HG02884 (cell line): ENCODE measurements around the gene SMYD2.

Experiments used
- ATAC-seq: cut with Tn5 transposase; IDR thresholded peaks from one replicate; pipeline ENCODE4 v1.9.1; 2021; ENCODE audit warnings: mild to moderate bottlenecking, moderate library complexity; ENCODE audit not compliant: unreplicated experiment

The SMYD2 gene

DNA sequence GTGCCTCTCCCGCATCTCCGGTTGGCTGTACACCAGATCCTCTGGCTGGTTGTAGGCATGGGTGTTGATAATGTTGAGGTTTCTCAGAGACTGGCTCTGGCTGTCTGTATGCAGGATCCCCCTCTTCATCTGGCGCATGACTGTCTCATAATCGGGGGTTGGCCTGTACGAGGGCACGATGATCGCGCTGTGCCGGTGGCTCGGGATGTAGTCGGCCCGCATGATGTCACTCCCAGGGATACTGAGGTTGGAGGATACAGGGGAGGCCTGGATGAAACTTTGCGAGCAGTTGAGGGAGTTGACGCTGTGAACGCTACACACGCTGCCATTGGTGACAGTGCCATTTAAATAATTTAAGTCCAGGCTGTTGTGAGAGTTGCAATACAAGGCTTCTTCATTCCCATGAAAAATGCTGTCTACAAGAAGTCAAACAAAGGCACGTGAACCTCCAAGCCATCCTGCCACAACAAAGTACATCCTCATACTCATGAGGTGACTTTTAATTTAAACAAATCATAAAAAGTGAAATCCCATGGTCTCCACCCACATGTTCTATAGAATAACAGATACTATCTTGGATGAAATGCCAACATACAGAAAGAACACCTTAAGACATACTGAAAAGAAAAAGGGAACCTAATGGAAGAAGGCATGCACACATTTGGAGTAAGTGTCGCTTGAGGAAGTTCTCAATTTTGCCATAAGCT is 103.6 kb downstream of the SMYD2 start:
- ATAC-seq = no peak

DNA sequence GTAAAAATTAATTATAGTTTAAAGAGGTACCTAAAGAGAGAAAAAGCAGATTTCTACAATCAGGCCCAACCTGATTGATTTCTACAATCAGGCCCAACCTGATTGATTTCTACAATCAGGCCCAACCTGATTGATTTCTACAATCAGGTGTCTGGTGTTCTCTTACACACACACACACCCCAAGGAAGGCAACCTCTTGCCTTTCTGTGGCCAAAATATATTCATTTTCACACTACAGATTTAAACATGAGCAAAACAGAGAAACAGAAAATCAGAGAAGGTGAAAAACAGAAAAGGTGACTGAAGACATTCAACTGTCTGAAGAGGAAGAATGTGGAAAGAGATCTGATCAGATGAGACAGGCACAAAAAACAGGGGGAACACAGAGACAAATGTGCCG is 104.5 kb downstream of the SMYD2 start:
- ATAC-seq = no peak

DNA sequence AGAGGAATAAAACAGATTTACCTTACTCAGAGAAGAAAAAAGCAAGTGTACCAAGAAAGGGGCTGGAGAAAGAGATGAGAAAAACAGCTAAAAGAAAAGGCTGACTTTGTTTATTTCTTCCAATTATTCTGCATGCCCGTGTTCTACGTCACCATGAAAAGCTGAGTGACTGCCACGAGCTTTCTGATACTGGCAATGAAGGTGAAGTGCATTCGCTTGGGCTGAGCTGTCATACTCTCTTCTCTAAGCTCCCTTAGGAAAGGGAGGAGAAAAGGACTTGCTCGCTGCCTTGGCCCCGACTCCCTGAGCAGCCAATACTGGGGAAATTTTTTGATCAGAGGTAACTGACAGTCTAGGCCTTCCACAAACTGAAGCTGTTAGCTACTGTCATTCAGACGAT is 105.4 kb downstream of the SMYD2 start:
- no peak for ATAC-seq
